Testis (tissue), 3 donors: ENCODE data around the gene RORB. TPM values are rescaled to one million over a fixed set of nuclear protein-coding genes. Genes with fewer than 3 reads are reported as not detected.

ENCODE experiments used
- DNase-seq: peaks from one replicate; pipeline ENCODE4 v3.0.0-alpha.2; 2019
- H3K27ac ChIP-seq, 2 donors: fragments of 200-600 bp; sonication (generic); one replicate each; pipeline ENCODE4 v1.5.1; 2019
- H3K27me3 ChIP-seq: fragments of 200-600 bp; sonication (generic); one replicate; pipeline ENCODE4 v1.5.1; 2019
- H3K36me3 ChIP-seq: fragments of 200-600 bp; sonication (generic); one replicate; pipeline ENCODE4 v1.5.1; 2017; ENCODE audit warnings: low read depth; ENCODE audit errors: missing control alignments
- H3K4me1 ChIP-seq: fragments of 200-600 bp; sonication (generic); one replicate; pipeline ENCODE4 v1.5.1; 2019
- H3K4me3 ChIP-seq, 2 donors: fragments of 200-600 bp; sonication (generic); one replicate each; pipeline ENCODE4 v1.5.1; 2017 to 2019
- H3K9me3 ChIP-seq: fragments of 200-600 bp; sonication (generic); one replicate; pipeline ENCODE4 v1.5.1; 2017
- CTCF ChIP-seq, 3 experiments: fragments of 450-650 bp in 2 of 3; fragments of 200-600 bp in 1 of 3; sonication (generic) in 1 of 3; IDR thresholded peaks; one replicate each; pipeline ENCODE4 v1.5.1; 2016 to 2019; ENCODE audit warnings: antibody characterized with exemption in 3 of 3, mild to moderate bottlenecking in 2 of 3, moderate library complexity in 1 of 3
- POLR2A ChIP-seq: fragments of 450-650 bp; IDR thresholded peaks from one replicate; pipeline ENCODE4 v1.6.1; 2017; ENCODE audit warnings: antibody characterized with exemption, mild to moderate bottlenecking, moderate library complexity
- WGBS, 2 donors: methylation state at CpG; one replicate each; pipeline ENCODE4 v1.1.5; 2018; 5-methylcytosine and 5-hydroxymethylcytosine counted together
- intact Hi-C: fragments of 100-400 bp; cut with DNase I; formaldehyde crosslinking; loops from one replicate; pipeline ENCODE4 v1.15.1; 2023; ENCODE audit warnings: low total_unique reads
- polyA plus RNA-seq: library from polyadenylated mRNA; stranded (reverse); fragments of 350-450 nt; fragmentation: Illumina TruSeq; extraction: RNeasy Lipid Tissue Mini Kit (QIAGEN cat#74804); gene quantifications from one replicate; pipeline ENCODE4 v1.2.3, GENCODE V29; 2014; ENCODE audit warnings: low read depth, low replicate concordance; ENCODE audit not compliant: insufficient read depth
- total RNA-seq, 2 donors: library from RNA; depleted of rRNA; stranded (reverse); fragments of >200 nt; gene quantifications; one replicate each; pipeline ENCODE4 v1.2.3, GENCODE V29; 2016

The RORB gene
- total and polyA plus RNA-seq, 3 donors from 2014 or later = 0.87 to 1.5 (median 0.90) TPM

- intact Hi-C loops = no loop called here
- no peak for DNase-seq
- no peaks in the 10 kb centered on the region for H3K27me3 ChIP-seq
These were observed 2.0 kb downstream of the RORB start for GRCh38 chr9:74499111-74499601.

GRCh38 chr9:74499770-74500583, 2.8 kb downstream of the RORB start:
- intact Hi-C loops = no loop called here
- Histone ChIP-seq H3K4me1 (peaks cover 13% of the 10 kb centered on the region), H3K4me3 (no peak overlapping the region), H3K9me3 (no peaks in the 10 kb centered on the region), H3K27me3 (no peaks in the 10 kb centered on the region), H3K36me3 (no peaks in the 10 kb centered on the region), H3K27ac (no peak overlapping the region)
- no peak for DNase-seq
- no peak for TF ChIP-seq POLR2A
- no peak for TF ChIP-seq CTCF (IDR thresholded peaks at IDR 0.05)
- WGBS, 2 donors = 4 to 5% methylated on average over 28 to 32 of the region's 32 CpGs

More at GRCh38 chr9:74499111-74499601, 2.0 kb downstream of the RORB start:
- no peaks in the 10 kb centered on the region for H3K36me3 ChIP-seq
- peak overlapping the region; percentile 46 to 56 for H3K4me3 ChIP-seq
- no peaks in the 10 kb centered on the region for H3K9me3 ChIP-seq
- TF ChIP-seq POLR2A = no peak
- no peak for TF ChIP-seq CTCF (IDR thresholded peaks at IDR 0.05)
- WGBS, 2 donors = 0 to 1% methylated on average over 17 to 19 of the region's 19 CpGs
- peaks cover 13% of the 10 kb centered on the region for H3K4me1 ChIP-seq
- no peak overlapping the region for H3K27ac ChIP-seq

- H3K9me3 ChIP-seq = no peaks in the 10 kb centered on the region
- WGBS, 2 donors = 6 to 12% methylated on average over 7 to 14 of the region's 14 CpGs
- H3K4me3 ChIP-seq = no peak overlapping the region
- H3K36me3 ChIP-seq = no peaks in the 10 kb centered on the region
- no peak overlapping the region for H3K27ac ChIP-seq
- no peaks in the 10 kb centered on the region for H3K27me3 ChIP-seq
- intact Hi-C loops = no loop called here
- no peak for DNase-seq
- H3K4me1 ChIP-seq = peaks cover 13% of the 10 kb centered on the region
- TF ChIP-seq POLR2A = no peak
- TF ChIP-seq CTCF (IDR thresholded peaks at IDR 0.05) = no peak
These were observed 3.4 kb downstream of the RORB start for GRCh38 chr9:74500584-74500924.

GRCh38 chr9:74501570-74501969, 4.4 kb downstream of the RORB start:
- no peak for DNase-seq
- H3K36me3 ChIP-seq = no peaks in the 10 kb centered on the region
- H3K27me3 ChIP-seq = no peaks in the 10 kb centered on the region
- no peak overlapping the region for H3K4me3 ChIP-seq
- intact Hi-C loops = no loop called here
- H3K9me3 ChIP-seq = no peaks in the 10 kb centered on the region
- TF ChIP-seq POLR2A (no peak), CTCF (IDR thresholded peaks at IDR 0.05) (no peak)
- WGBS, 2 donors = 46 to 59% methylated on average over 2 of the region's 2 CpGs
- no peak overlapping the region for H3K27ac ChIP-seq
- H3K4me1 ChIP-seq = peaks cover 13% of the 10 kb centered on the region

GRCh38 chr9:74503219-74503618, 6.1 kb downstream of the RORB start:
- TF ChIP-seq CTCF (IDR thresholded peaks at IDR 0.05) (no peak), POLR2A (no peak)
- Histone ChIP-seq H3K36me3 (no peaks in the 10 kb centered on the region), H3K4me1 (peaks cover 13% of the 10 kb centered on the region), H3K27ac (no peak overlapping the region), H3K27me3 (no peaks in the 10 kb centered on the region), H3K4me3 (no peak overlapping the region), H3K9me3 (no peaks in the 10 kb centered on the region)
- intact Hi-C loops = no loop called here
- 90 to 91% methylated on average over 4 of the region's 4 CpGs for WGBS, 2 donors
- DNase-seq = no peak
